GM10266 (cell line): ENCODE data around the gene CACNA1C.

ENCODE experiments used
- DNase-seq: peaks from one replicate; pipeline ENCODE4 v3.0.0; 2012; ENCODE audit errors: extremely low spot score
- CTCF ChIP-seq: IDR thresholded peaks from 2 replicates; pipeline ENCODE4 v1.5.1; 2012; ENCODE audit warnings: mild to moderate bottlenecking, low read depth; ENCODE audit not compliant: control insufficient read depth, insufficient read depth; ENCODE audit errors: missing control alignments

CACNA1C gene

GRCh38 chr12:2586156-2587038 lies 533.6 kb downstream of the CACNA1C start:
- no peak for TF ChIP-seq CTCF
- no peak for DNase-seq

GRCh38 chr12:2588345-2588744 lies 535.6 kb downstream of the CACNA1C start:
- TF ChIP-seq CTCF = no peak
- no peak for DNase-seq

- DNase-seq = no peak
- TF ChIP-seq CTCF = no peak
Observed at GRCh38 chr12:2589381-2589780, 536.6 kb downstream of the CACNA1C start.

GRCh38 chr12:2593045-2593444 lies 540.3 kb downstream of the CACNA1C start:
- TF ChIP-seq CTCF = no peak
- DNase-seq = no peak

GRCh38 chr12:2596441-2596840 lies 543.7 kb downstream of the CACNA1C start:
- no peak for DNase-seq
- no peak for TF ChIP-seq CTCF

GRCh38 chr12:2605301-2605700 lies 552.5 kb downstream of the CACNA1C start:
- TF ChIP-seq CTCF = no peak

GRCh38 chr12:2606186-2606910 lies 553.6 kb downstream of the CACNA1C start:
- DNase-seq = no peak
- no peak for TF ChIP-seq CTCF

More at GRCh38 chr12:2605301-2605700, 552.5 kb downstream of the CACNA1C start:
- DNase-seq = no peak
